CD4-positive, alpha-beta T cell (primary cell): Measurements from ENCODE around the gene PHF13. TPM values are rescaled to one million over a fixed set of nuclear protein-coding genes. Genes with fewer than 3 reads are reported as not detected.
A peak's percentile ranks its signal among the peaks of the same experiment; 100 is the strongest.

Experiments used
- ATAC-seq: fragments of 200-7000 bp; cut with Tn5 transposase; one replicate; pipeline ENCODE4 v1.10.0; 2022; ENCODE audit warnings: mild to moderate bottlenecking; ENCODE audit not compliant: poor library complexity
- CTCF ChIA-PET: fragments of 350-600 bp; sonication (Branson Sonifier 250); formaldehyde crosslinking; loops from one replicate; lab custom pipeline; 2021; ENCODE audit warnings: antibody characterized with exemption, inconsistent platforms; lab: Charles Lee
- POLR2A ChIA-PET: fragments of 350-600 bp; sonication (Branson Sonifier 250); formaldehyde crosslinking; loops from one replicate; lab custom pipeline; 2021; ENCODE audit warnings: antibody characterized with exemption, inconsistent platforms; lab: Charles Lee
- DNase-seq, 14 experiments: peaks; one replicate each; pipeline ENCODE4 v3.0.0-alpha.2; 2013 to 2020; ENCODE audit warnings: mixed read lengths in 2 of 14
- H3K27ac ChIP-seq, 2 donors: one replicate each; pipeline versions ENCODE4 v1.5.1 to v1.7.0; 2013; ENCODE audit warnings: low read length in 2 of 2, low read depth in 1 of 2, mild to moderate bottlenecking in 1 of 2
- H3K27me3 ChIP-seq, 2 experiments: 1 replicate in 1 of 2; 2 replicates in 1 of 2; pipeline versions ENCODE4 v1.6.1 to v1.7.0; 2013; ENCODE audit warnings: low read length in 2 of 2, control low read depth in 1 of 2, mild to moderate bottlenecking in 1 of 2, moderate library complexity in 1 of 2; ENCODE audit not compliant: insufficient read depth in 2 of 2, control insufficient read depth in 1 of 2
- H3K36me3 ChIP-seq: one replicate; pipeline ENCODE4 v1.6.1; 2013; ENCODE audit warnings: low read length, control low read depth; ENCODE audit not compliant: insufficient read depth
- H3K4me1 ChIP-seq: one replicate; pipeline ENCODE4 v1.6.1; 2013; ENCODE audit warnings: low read length, control low read depth; ENCODE audit not compliant: insufficient read depth
- H3K4me3 ChIP-seq: one replicate; pipeline ENCODE4 v1.5.1; 2013; ENCODE audit warnings: mild to moderate bottlenecking, low read length, moderate library complexity
- H3K9me3 ChIP-seq, 2 experiments: 1 replicate in 1 of 2; 2 replicates in 1 of 2; pipeline versions ENCODE4 v1.6.1 to v1.7.0; 2013; ENCODE audit warnings: low read length in 2 of 2, mild to moderate bottlenecking in 2 of 2, control low read depth in 1 of 2, moderate library complexity in 1 of 2; ENCODE audit not compliant: control insufficient read depth in 1 of 2, insufficient read depth in 1 of 2
- H3K27ac Mint-ChIP-seq: one replicate; pipeline ENCODE4 v1.8.0; 2020; ENCODE audit warnings: mixed read lengths
- H3K27me3 Mint-ChIP-seq: one replicate; pipeline ENCODE4 v1.8.0; 2021; ENCODE audit warnings: mixed read lengths
- H3K36me3 Mint-ChIP-seq: one replicate; pipeline ENCODE4 v1.8.0; 2021; ENCODE audit warnings: low read depth, mixed read lengths
- H3K4me1 Mint-ChIP-seq: one replicate; pipeline ENCODE4 v1.8.0; 2021; ENCODE audit warnings: low read depth, mixed read lengths
- H3K4me3 Mint-ChIP-seq: one replicate; pipeline ENCODE4 v1.8.0; 2020; ENCODE audit warnings: mild to moderate bottlenecking, mixed read lengths
- H3K9me3 Mint-ChIP-seq: one replicate; pipeline ENCODE4 v1.8.0; 2020; ENCODE audit warnings: mixed read lengths
- intact Hi-C, 2 experiments: fragments of 100-400 bp; cut with DNase I in 1 of 2; cut with micrococcal nuclease in 1 of 2; formaldehyde crosslinking; loops; one replicate each; pipeline versions ENCODE4 v1.15.1 to v1.9.0; 2023 to 2025; cut with DNase I, micrococcal nuclease
- total RNA-seq, 174 experiments: library from RNA in 2 of 174; stranded (reverse) in 2 of 174; gene quantifications; one replicate each; pipeline ENCODE4 v1.2.3 and lab custom pipeline; 2021 to 2026
- TF ChIP-seq, protein P1 (sequence below): fragments of 200-600 bp; IDR thresholded peaks from one replicate; pipeline ENCODE4 v1.8.0; 2022; ENCODE audit warnings: antibody characterized with exemption, mild to moderate bottlenecking

The PHF13 gene
- total RNA-seq, 2 experiments from 2014 or later: 4.0 to 4.9 TPM

- H3K9me3 Mint-ChIP-seq: no peaks in the 10 kb centered on the region
- H3K9me3 ChIP-seq: no peaks in the 10 kb centered on the region
- no peak overlapping the region for H3K4me3 ChIP-seq
- H3K4me3 Mint-ChIP-seq: no peak overlapping the region
- ChIA-PET CTCF (no interaction called here), POLR2A (interaction anchor here (1.4 kb wide), 1 partner anchor 9 kb away, joined by 3 read pairs; the partner anchor contains the start of gene KLHL21)
- H3K36me3 Mint-ChIP-seq: peaks cover 61% of the 10 kb centered on the region
- no peaks in the 10 kb centered on the region for H3K27me3 ChIP-seq
- peaks cover 95% of the 10 kb centered on the region for H3K36me3 ChIP-seq
- no peak overlapping the region for H3K27ac ChIP-seq
- H3K27ac Mint-ChIP-seq: no peak overlapping the region
- intact Hi-C loops: no loop called here
- no peaks in the 10 kb centered on the region for H3K27me3 Mint-ChIP-seq
- DNase-seq (peak in 1 of 14 experiments; percentile 4), ATAC-seq (no peak)
- TF ChIP-seq, protein P1, sequence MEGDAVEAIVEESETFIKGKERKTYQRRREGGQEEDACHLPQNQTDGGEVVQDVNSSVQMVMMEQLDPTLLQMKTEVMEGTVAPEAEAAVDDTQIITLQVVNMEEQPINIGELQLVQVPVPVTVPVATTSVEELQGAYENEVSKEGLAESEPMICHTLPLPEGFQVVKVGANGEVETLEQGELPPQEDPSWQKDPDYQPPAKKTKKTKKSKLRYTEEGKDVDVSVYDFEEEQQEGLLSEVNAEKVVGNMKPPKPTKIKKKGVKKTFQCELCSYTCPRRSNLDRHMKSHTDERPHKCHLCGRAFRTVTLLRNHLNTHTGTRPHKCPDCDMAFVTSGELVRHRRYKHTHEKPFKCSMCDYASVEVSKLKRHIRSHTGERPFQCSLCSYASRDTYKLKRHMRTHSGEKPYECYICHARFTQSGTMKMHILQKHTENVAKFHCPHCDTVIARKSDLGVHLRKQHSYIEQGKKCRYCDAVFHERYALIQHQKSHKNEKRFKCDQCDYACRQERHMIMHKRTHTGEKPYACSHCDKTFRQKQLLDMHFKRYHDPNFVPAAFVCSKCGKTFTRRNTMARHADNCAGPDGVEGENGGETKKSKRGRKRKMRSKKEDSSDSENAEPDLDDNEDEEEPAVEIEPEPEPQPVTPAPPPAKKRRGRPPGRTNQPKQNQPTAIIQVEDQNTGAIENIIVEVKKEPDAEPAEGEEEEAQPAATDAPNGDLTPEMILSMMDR: no peak
- H3K4me1 ChIP-seq: peaks cover 67% of the 10 kb centered on the region
- peaks cover 45% of the 10 kb centered on the region for H3K4me1 Mint-ChIP-seq
Observed at GRCh38 chr1:6593810-6594209, 19.7 kb upstream of the PHF13 start.

GRCh38 chr1:6594977-6595740, 18.4 kb upstream of the PHF13 start:
- Mint-ChIP-seq H3K36me3 (peaks cover 58% of the 10 kb centered on the region), H3K27ac (no peak overlapping the region), H3K4me1 (peaks cover 55% of the 10 kb centered on the region), H3K4me3 (no peak overlapping the region), H3K9me3 (no peaks in the 10 kb centered on the region), H3K27me3 (no peaks in the 10 kb centered on the region)
- Histone ChIP-seq H3K27me3 (no peaks in the 10 kb centered on the region), H3K9me3 (no peaks in the 10 kb centered on the region), H3K36me3 (peaks cover 84% of the 10 kb centered on the region), H3K4me3 (no peak overlapping the region), H3K4me1 (peaks cover 80% of the 10 kb centered on the region), H3K27ac (no peak overlapping the region)
- intact Hi-C loops: no loop called here
- CTCF ChIA-PET: no interaction called here
- peak in 1 of 14 experiments; percentile 6 for DNase-seq
- ATAC-seq: no peak
- TF ChIP-seq, protein P1: no peak
- POLR2A ChIA-PET: interaction anchor here (1.4 kb wide), 1 partner anchor 8 kb away, joined by 3 read pairs; the partner anchor contains the start of gene KLHL21

GRCh38 chr1:6596351-6596750, 17.2 kb upstream of the PHF13 start:
- peak overlapping the region; percentile 56 for H3K27ac Mint-ChIP-seq
- H3K9me3 Mint-ChIP-seq: no peaks in the 10 kb centered on the region
- peaks cover 57% of the 10 kb centered on the region for H3K4me1 Mint-ChIP-seq
- no peaks in the 10 kb centered on the region for H3K27me3 Mint-ChIP-seq
- Histone ChIP-seq H3K27ac (no peak overlapping the region), H3K4me1 (peaks cover 79% of the 10 kb centered on the region), H3K4me3 (no peak overlapping the region), H3K9me3 (no peaks in the 10 kb centered on the region), H3K27me3 (no peaks in the 10 kb centered on the region), H3K36me3 (peaks cover 74% of the 10 kb centered on the region)
- intact Hi-C loops: no loop called here
- peaks cover 62% of the 10 kb centered on the region for H3K36me3 Mint-ChIP-seq
- CTCF ChIA-PET: no interaction called here
- DNase-seq (peak in 1 of 14 experiments; percentile 8), ATAC-seq (no peak)
- POLR2A ChIA-PET: no interaction called here
- H3K4me3 Mint-ChIP-seq: peak overlapping the region; percentile 51
- TF ChIP-seq, protein P1: no peak
